Measurements from ENCODE around the gene COMMD1.
"Not testable (repeated sequence)": the region's sequence is repeated elsewhere in the genome, so short reads cannot be mapped to it uniquely, and the experiment has no call there.

Gene COMMD1

DNA sequence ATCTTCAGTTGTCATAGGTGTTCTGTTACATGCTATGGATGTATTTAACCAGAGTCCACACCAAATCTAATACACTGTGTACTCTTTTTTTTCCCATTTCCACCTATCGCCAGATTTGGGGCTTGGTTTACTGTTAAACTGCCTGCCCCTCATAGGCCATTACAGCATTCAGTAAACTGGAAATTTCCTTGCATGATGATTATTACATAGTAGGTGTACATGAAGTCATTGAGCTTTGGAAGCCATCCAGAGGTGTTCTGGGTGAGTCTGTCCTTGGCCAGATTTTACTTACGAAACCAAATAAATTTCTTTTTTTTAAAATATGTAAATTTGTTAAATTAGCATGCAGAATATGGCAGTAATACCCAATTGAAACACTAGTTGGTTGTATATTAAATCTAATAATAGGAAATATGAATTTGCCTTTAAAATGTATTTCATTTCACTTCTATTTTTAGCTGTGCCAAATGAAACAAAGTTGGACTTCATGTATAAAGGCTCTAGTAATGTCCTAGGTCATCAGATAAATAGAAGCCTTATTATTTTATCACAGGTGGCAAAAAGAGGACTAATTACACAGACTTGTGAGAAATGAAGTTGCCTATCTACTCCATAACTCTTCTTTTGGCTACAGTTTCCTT is 60.7 kb downstream of the COMMD1 start:
- DNase-seq: no peak

DNA sequence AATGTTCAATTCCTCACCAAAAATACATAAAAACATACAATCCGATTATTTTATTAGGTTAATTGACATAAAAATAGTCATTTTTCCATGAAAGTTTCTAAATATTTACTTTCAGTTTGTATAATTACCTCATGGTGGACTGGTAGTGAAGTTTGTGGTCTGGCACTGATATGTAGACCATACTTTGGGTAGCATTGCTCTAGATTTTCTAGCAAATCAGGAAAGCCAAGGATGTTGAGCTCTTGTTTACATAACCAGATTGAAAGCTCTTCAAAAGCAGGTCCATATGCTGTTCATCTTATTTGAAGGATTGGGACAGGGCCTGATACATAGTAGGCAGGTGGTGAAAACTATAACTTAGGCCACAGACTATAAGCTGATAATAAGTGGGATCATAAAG is 61.8 kb downstream of the COMMD1 start:
- DNase-seq: no peak

DNA sequence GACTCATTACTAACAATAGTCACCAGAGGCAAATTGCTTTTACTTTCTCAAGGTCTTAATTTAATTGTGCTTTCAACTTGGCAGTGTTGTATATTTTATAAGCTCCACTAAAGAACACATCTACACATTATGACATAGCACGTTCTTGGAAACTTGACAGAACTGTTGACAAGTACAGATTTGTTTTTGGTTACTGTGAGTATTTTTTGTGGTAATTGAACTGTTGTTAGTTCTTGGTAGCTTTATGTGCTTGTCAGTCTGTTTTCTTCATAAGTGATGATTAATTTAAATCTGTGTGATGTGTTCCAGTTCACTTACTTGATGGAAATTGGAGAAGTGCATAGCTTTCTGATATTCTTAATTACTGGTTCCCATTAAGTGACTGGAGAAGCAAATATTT is 63.9 kb downstream of the COMMD1 start:
- DNase-seq: no peak

DNA sequence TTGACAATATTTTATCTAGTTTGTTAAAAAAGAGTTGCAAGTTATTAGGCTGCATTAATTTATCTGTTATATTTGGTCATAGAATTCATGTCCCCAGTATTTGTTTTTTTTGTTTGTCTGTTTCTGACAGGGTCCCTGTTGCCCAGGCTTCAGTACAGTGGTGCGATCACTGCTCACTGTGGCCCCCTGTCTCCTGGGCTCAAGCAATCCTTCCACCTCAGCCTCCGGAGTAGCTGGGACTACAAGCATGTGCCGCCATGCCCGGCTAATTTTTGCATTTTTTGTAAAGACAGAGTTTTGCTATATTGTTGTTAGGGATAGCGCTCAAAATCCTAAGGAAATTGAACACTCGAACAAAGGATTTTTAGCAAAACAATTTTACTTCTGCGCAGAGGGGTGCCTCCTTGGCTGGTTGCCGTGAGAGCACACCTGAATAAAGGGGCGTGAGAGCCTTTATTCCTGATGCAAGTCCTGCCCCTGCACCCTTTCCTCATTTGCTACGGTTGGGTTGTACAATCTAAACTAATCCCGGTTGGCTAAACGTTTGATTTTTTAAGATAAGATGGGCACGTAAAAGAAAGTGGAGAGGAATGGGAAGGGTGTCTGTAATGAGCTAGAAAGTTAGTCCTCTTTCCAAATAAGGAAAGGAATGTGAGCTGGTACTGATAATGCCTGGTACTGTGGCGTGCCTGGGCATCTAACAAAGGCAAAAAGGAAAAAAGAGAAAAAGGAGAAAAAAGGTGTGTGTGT is 65.5 kb downstream of the COMMD1 start:
- no peak for DNase-seq

DNA sequence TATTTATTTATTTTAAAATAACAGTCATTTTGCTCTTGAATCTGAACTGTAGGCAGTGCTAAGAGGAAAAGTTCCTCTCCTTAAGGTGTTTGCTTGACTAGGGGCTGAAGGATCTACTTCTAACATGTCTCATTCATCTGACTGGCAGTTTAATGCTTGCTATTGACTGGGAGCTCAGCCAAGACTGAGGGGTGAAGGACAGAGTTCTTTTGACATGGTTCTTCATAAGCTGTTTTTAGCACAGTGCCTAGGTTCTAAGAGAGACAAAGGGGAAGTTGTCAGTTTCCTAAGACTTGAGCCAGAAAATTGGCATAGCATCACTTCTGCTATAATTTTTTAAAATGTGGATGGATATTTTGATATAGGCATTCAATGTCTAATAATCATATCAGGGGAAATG is 73.0 kb downstream of the COMMD1 start:
- DNase-seq: no peak

DNA sequence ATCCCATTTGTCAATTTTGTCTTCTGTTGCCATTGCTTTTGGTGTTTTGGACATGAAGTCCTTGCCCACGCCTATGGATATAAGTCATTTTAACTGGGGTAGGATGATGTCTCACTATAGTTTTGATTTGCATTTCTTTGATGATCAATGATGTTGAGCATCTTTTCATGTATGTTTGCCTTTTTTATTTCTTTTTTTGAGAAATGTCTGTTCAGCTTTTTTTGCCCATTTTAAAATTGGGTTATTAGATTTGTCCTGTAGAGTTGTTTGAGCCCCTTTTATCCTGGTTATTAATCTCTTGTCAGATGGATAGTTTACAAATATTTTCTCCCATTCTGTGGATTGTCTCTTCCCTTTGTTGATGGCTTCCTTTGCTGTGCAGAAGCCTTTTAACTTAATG is 75.3 kb downstream of the COMMD1 start:
- DNase-seq: no peak

DNA sequence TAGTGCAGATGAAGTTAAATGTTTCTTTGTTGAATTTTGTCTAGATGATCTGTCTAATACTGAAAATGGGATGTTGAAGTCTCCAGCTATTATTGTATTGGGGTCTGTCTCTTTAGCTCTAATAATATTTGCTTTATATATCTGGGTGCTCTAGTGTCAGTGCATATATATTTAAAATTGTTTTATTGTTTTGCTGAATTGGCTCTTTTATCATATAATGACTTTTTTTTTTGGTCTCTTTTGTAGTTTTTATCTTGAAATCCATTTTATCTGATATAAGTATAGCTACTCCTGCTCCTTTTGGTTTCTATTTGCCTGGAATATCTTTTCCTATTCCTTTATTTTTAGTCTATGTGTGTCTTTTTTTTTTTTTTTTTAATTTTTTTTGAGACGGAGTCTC is 79.2 kb downstream of the COMMD1 start:
- no peak for DNase-seq

DNA sequence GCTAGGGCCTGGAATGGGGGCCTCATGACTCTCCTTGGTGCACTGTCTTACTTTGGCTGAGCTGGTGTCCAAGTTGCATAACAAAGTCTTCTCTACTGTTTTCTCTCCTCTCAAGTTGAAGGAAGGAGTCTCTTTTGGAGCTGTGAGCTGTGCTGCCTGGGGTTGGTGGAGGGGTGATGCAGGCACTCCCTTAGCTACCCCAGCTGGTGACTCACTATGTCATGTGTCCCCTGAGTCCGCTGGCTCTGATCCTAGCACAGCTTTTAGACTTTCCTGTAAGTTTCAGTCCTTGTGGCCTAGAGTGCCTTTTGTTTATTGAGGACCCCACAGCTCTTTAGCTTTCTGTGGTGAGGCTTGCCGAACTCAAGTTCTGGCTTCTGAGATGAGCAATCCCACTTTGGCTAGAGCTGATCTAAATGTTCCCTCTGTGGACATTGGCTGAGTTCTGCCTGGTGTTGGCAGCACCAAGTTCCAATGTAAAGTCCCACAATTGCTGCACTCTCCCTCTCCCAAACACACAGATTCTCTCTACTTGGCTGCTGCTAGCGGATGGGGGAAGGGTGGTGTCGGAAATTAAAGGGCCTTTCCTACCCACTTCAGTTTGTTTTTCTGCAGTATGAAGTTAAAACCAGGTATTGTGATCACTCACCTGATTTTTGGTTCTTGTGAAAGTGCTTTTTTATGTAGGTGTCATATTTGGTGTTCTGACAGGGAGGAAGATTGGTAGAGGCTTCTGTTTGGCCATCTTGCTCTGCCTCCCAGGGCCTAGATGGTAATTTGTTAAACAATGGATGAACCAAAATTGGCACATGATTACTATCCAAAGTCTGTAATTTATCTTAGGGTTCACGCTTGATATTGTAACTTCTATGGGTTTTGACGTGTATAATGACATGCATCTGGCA is 83.2 kb downstream of the COMMD1 start:
- DNase-seq: no peak

DNA sequence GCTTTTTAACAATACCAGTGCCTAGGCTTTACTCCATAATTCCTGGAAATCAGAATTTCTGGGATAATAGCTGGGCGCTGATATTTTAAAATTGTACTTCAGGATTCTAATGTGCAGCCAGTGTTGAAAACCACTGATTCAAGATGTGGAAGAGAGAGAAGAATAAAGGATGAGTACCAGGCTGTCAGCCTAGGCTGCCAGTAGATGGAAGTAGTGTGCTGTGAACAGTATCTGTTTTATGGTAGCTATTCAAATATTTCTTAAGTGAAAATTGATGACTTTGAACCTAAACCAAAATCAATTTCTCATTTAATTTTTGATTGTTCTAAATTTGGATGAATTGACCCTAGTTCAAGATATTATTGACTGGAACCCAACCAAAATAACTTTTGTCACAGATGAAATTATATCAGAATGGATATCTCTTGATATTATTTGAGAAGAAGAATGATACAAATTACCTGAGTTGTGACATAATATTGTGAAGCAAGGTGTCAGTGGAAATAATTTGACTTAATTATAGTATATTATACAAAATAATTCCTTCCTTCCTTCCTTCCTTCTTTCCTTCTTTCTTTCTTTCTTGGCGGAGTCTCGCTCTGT is 88.0 kb downstream of the COMMD1 start:
- DNase-seq: peak; percentile 39

DNA sequence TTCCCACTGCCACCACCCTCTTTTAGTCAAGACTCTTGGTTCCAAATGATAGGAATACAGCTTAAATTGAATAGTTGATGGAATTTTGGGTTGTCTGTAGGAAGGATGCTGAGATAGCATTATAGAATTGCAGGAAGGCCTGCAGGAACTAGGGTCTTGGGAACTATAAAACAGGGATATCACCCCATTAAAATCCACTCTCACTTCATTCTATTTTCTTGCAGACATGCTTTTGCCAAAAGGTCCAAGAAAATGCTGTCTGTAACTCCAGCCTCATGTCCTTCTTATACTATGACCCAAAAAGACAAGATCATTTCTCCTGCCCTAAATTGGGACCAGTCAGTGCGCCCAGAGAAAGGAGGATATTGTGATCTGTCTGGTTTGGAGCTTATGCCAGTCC is 89.1 kb downstream of the COMMD1 start:
- DNase-seq: no peak

DNA sequence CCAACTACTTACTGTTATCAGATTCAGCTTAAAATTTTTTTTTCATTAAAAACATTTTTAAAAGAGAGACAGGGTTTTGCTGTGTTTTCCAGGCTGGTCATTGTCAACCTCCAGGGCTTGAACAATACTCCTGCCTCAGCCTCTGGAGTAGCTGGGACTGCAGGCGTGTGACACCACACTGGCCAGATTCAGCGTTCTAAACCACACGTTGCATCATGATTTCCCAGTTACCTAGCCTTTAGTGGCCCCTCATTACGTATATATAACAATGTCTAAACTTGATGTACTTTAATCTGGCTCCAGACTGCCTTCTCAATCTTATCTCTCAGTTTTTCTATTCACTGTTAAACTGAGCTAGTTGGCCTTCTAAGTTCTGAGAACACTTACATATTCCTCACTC is 89.6 kb downstream of the COMMD1 start:
- DNase-seq: no peak

DNA sequence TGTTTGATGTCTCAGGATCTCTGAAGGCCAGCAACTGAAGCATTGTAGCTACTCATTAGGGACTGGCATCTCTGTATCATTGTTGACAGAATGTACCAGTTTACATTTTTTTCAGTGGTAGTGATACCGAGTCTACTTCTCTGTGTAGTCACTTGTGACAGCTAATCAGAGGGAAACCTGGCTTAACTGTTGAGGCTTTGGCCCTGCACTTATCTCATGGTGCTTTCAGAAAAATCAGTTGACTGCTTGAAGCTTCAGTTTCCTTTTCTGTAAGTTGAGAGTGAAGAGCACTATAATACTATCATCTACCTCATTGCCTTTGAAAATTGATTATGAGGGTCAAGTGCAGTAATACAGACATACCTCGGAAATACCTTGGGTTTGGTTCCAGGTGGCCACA is 90.0 kb downstream of the COMMD1 start:
- no peak for DNase-seq

DNA sequence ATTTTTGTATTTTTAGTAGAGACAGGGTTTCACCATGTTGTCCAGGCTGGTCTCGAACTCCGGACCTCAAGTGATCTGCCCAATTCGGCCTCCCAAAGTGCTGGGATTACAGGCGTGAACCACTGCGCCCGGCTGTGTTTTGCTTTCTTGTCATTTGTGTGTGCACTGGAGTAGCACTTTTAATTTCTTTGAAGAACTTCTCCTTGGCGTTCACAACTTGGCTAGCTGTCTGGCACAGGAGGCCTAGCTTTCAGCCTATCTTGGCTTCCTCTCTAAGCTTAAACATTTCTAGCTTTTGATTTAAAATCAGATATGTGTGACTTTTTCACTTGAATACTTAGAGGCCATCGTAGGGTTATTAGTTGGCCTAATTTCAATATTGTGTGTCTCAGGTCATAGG is 93.0 kb downstream of the COMMD1 start:
- no peak for DNase-seq

DNA sequence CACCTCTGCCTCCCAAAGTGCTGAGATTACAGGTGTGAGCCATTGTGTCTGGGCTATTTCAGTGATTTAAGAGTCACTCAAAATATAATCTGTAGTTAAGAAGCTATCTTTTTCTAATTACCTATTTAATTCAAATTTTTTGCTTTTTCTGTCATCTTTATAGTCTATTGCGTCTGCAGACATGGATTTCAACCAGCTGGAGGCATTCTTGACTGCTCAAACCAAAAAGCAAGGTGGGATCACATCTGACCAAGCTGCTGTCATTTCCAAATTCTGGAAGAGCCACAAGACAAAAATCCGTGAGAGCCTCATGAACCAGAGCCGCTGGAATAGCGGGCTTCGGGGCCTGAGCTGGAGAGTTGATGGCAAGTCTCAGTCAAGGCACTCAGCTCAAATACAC is 95.1 kb downstream of the COMMD1 start:
- no peak for DNase-seq

DNA sequence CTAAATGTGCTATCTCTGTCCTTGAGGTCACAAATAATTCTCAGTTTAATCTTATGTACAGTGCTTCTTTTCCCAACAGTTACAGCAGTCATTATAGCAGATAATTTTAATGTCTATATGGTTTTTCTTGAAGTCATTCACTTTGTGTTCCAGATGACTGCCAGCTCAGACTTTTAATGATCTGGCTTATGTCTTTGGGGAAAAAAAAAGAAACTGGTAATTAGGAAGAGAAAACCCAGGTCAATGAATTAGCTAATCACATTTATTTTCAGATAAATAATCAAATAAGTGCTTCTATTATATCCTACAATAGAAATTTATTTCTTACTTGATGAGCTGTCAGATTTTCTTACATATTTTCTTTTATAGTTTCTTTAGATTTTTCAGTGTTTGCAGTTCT is 96.0 kb downstream of the COMMD1 start:
- no peak for DNase-seq

DNA sequence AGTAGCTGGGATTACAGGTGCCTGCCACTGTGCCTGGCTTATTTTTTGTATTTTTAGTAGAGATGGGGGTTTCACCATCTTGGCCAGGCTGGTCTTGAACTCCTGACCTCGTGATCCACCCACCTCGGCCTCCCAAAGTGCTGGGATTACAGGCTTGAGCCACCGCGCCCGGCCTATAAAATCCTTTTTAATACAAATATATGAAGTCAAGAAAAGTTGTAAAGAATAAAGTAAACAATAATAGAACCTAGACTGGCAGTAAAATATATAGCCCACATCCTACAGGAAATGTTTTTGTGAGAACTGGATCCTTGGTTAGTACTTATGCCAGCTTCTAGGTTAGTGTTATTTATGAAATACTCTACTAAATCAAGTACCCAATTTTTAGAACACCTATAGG is 99.0 kb downstream of the COMMD1 start:
- not testable (repeated sequence) for DNase-seq

DNA sequence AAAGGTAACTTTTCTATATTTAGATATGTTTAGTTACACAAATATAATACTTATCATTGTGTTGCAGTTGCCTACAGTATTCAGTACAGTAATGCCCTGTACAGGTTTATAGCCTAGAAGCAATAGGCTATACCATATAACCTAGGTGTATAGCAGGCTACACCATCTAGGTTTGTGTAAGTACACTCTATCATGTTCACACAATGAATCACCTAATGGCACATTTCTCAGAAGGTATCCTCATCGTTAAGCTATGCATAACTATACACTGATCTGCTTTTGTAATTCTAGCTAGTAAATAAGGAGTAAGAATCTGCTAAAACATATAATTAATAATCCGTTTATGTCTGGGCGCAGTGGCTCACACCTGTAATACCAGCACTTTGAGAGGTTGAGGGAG is 102.1 kb downstream of the COMMD1 start:
- no peak for DNase-seq

DNA sequence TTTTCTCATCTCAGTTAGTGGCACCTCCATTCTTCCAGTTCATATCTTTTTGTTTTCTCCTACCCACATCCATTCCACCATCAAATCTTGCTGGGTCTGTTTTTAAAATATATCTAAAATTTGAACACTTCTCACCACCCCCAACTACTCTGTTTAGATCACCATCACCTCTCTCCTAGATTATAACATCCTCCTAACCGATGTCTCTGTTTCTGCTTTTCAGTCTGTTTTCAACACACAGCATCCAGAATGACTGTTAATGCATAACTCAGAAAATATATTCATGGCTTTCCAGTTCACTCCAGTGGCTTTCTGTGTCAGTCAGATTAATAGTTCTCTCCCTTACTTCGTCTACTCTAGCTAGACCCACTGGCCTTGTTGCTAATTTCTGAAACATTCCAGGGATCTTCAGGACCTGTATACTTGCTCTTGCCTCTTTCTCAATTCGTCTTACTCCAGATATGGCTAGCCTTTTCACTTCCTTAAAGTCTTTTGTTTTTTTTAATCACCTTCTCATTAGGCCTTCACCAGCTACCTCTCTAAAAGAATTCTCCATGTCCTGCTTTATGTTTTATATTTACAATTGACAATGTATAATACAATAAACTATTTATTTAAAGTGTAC is 105.3 kb downstream of the COMMD1 start:
- no peak for DNase-seq

DNA sequence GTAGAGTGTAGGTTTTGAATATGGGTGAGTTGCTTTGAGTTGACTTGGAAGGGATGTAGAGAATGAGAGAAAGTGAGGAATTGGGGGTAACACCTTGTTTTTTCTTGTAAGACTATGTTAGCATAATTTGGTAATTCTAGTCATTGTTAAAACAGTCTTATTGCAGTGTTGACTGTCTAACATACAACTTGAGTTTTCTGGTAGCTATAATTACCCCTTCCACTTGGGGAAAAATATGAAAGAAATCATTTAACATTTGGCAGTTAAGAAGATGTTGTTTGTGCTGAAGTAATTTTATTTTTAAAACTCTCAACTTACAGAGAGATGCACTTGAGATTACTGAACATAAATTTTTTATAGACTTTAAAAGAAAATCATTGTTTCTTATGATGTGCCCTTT is 108.2 kb downstream of the COMMD1 start:
- DNase-seq: no peak

DNA sequence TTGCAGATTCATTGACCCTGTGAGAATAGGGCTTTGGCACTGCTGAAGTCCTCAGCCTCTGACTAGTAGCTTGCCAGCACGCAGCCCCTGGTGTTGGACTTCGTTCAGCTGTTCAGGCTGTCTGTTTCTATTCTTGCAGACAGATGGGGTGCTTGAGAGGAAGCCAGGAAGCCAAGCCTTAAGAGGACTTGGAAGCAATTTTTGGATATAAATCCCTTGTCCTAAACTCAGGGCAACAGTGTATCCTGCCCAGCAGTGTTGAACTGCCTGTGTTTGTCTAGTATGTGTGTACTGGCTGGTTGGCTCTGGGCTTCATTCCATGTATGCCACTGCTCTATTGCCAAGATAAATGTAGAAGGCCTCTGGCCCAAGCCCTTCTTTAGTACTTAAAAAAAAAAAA is 108.6 kb downstream of the COMMD1 start:
- no peak for DNase-seq

DNA sequence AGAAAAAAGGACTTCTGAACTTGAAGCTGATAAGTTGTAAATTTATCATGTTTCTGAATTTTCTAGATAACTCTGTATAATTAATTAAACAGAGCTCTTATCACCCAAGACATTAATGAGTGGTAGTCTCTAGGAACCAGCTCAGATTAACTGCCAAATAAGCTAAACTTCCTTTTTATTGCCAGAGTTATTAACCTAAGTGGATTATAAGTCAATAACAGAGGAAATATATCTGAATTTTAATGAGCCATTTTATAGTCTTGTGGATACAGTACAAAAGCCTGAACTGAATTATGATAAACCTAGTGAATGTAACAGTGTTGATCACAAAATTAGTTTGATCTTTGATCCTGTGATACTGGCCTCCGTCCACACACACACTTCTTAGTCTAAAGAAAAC is 111.5 kb downstream of the COMMD1 start:
- no peak for DNase-seq

DNA sequence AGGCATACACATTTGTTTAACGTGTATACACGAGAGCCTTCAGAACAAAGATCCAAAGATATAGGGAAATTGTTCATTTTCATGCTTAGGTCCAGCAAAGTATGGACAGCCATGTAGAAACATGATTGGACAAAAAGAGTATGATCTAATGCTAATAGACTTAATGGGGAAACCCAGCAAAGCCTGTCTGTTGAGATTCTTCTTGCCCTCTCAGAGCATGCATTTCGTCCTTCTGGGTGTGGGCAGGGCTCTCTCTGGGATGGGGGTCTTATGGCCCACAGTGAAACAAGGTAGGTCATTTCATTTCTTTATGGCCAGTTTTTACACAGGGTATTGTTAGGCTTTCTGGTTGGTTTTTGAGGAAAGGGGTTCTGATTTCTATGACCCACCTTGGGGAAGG is 124.4 kb downstream of the COMMD1 start:
- DNase-seq: no peak

DNA sequence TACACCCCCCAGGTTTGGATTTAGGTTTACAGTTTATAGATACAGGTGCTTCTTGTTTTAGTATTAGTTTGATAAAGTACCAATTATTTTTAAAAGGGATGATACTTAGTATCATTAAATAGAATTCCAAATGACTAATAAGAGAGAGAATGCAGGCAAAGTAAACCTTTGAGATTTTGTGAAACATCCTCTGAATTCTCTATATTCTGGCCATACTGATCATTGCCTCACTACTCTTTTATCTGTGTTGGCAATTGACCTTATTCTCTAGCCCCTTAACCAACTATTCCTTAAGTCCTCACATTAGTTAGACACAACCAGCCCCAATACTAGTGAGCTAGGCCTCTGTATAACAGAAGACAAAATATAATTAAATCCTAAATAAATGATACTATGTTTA is 125.4 kb downstream of the COMMD1 start:
- no peak for DNase-seq

Data from NCI-H1417 treated with DMSO at 0.1 percent for 48 hours (cell line).